ENCODE measurements around the gene WDR1.

DNA sequence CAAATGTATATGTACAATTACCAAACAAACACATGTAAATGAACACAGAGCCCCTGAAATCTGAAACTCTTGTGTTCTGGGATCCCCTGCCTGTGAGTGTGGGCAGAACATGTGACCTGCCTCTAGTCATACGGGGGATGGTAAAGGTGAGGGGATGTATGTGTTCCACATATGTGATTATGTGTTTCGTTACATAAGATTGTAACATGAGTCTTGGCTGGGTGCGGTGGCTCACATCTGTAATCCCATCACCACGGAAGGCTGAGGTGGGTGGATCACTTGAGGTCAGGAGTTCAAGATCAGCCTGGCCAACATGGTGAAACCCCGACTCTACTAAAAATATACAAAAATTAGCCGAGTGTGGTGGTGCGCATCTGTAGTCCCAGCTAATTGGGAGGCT lies 58.2 kb downstream of the WDR1 start:
- no peak for TF ChIP-seq CTCF (IDR thresholded peaks at IDR 0.05 in 2 of 3, conservative IDR thresholded peaks at IDR 0.05 in 1 of 3; ENCODE audit: borderline replicate concordance in 1 of 3, insufficient read depth in 1 of 3, low read depth in 2 of 3, low read length in 2 of 3)
- TF ChIP-seq EZH2 (IDR thresholded peaks at IDR 0.05), result no peak
- TF ChIP-seq, protein P1, sequence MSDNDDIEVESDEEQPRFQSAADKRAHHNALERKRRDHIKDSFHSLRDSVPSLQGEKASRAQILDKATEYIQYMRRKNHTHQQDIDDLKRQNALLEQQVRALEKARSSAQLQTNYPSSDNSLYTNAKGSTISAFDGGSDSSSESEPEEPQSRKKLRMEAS (IDR thresholded peaks at IDR 0.05), result no peak
